ENCODE measurements around the gene UCHL3. TPM values are rescaled to one million over a fixed set of nuclear protein-coding genes. Genes with fewer than 3 reads are reported as not detected.

Gene UCHL3
- total and polyA plus RNA-seq, 2 of the 8 experiments (the other 6 are each of a cell fraction or from before 2014, with no cell fraction given), result 33.0 to 61.1 TPM

DNA sequence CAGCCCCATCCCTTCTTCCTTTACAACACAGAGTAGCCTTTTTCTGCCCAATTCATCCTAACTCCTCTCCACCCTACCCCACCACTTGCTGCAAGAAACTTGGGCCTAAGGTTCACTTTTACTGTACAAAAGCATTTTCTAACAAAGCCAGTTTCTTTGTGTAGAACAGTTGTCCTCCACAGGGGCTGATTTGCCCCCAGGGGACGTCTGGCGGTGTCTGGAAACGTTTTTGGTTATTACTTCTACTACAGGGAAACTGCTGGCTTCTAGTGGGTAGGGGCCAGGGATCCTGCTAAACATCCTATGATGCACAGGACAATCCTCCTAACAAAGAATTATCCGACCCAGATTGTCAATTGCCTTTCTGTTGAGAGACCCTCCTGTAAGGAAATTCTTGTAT lies 79.2 kb downstream of the UCHL3 start:
- no peak overlapping the region for H3K4me3 ChIP-seq (ENCODE audit: extremely low read depth in 1 of 4, insufficient read depth in 2 of 4, low read depth in 3 of 4, low read length in 4 of 4)
- POLR2A ChIA-PET (ENCODE audit: partially characterized antibody), result no interaction called here
- 96% methylated on average over 4 of the region's 4 CpGs; no CpG with 5 or more reads in 1 of the 2 experiments for WGBS, 2 experiments (ENCODE audit: extremely low coverage in 1 of 2, insufficient coverage in 1 of 2, insufficient read length in 1 of 2, insufficient replicate concordance in 2 of 2, low coverage in 1 of 2, low lambda C conversion rate in 2 of 2, missing lambda C conversion rate in 1 of 2)
- no peaks in the 10 kb centered on the region for H3K9me3 ChIP-seq (ENCODE audit: insufficient read depth in 2 of 2, low read depth in 1 of 2, low read length in 1 of 2)
- H3K23me2 ChIP-seq (ENCODE audit: low read depth, low read length), result no peaks in the 10 kb centered on the region
- no peak overlapping the region for H2AK5ac ChIP-seq (ENCODE audit: low read depth, low read length)
- no peak overlapping the region for H3K27ac ChIP-seq (ENCODE audit: low read depth, low read length)
- no peak overlapping the region for H2BK15ac ChIP-seq (ENCODE audit: low read length)
- H2BK120ac ChIP-seq (replicated peaks; ENCODE audit: low read depth, low read length), result no peak overlapping the region
- no peaks in the 10 kb centered on the region for H3K79me1 ChIP-seq (ENCODE audit: low read depth, low read length)
- no peak overlapping the region for H3K14ac ChIP-seq (ENCODE audit: insufficient read length)
- no peak overlapping the region for H3K56ac ChIP-seq (replicated peaks; ENCODE audit: insufficient read length, low read depth, low read length)
- H4K20me1 ChIP-seq (replicated peaks in 1 of 2; ENCODE audit: control insufficient read depth in 1 of 2, insufficient read depth in 2 of 2, low read length in 2 of 2), result no peaks in the 10 kb centered on the region
- H3K4ac ChIP-seq (replicated peaks; ENCODE audit: insufficient read length, low read depth, low read length), result no peak overlapping the region
- no peak overlapping the region for H2AFZ ChIP-seq (ENCODE audit: low read length)
- no peaks in the 10 kb centered on the region for H3K79me2 ChIP-seq (ENCODE audit: control insufficient read depth in 1 of 2, insufficient read depth in 2 of 2, low read length in 2 of 2)
- no peaks in the 10 kb centered on the region for H3K36me3 ChIP-seq (ENCODE audit: control insufficient read depth in 2 of 4, insufficient read depth in 4 of 4, low read length in 3 of 4)
- H3K27me3 ChIP-seq (replicated peaks in 1 of 4; ENCODE audit: control insufficient read depth in 3 of 4, extremely low read depth in 1 of 4, insufficient read depth in 3 of 4, low read length in 3 of 4), result no peaks in the 10 kb centered on the region
- no peak overlapping the region for H4K91ac ChIP-seq (replicated peaks; ENCODE audit: insufficient read length, low read length)
- H3K23ac ChIP-seq (ENCODE audit: insufficient read length), result no peak overlapping the region
- H2BK5ac ChIP-seq (ENCODE audit: low read depth, low read length), result no peak overlapping the region
- CTCF ChIA-PET (ENCODE audit: partially characterized antibody), result no interaction called here
- H3K4me2 ChIP-seq (ENCODE audit: insufficient read depth in 1 of 2, low read depth in 2 of 2, low read length in 2 of 2), result no peak overlapping the region
- no peak overlapping the region for H2BK20ac ChIP-seq (ENCODE audit: low read length)
- H3K18ac ChIP-seq (ENCODE audit: extremely low read depth, low read length), result no peak overlapping the region
- H4K8ac ChIP-seq (ENCODE audit: extremely low read depth, insufficient read depth, low read length), result no peak overlapping the region
- no peak overlapping the region for H4K5ac ChIP-seq (ENCODE audit: insufficient read length, low read depth, low read length)
- H3K4me1 ChIP-seq (replicated peaks in 1 of 4; ENCODE audit: control insufficient read depth in 3 of 4, insufficient read depth in 4 of 4, low read length in 3 of 4), result no peaks in the 10 kb centered on the region
- DNase-seq (ENCODE audit: low read depth in 1 of 2, low spot score in 2 of 2) (no peak), FAIRE-seq (no peak)
- H3K9ac ChIP-seq (replicated peaks in 1 of 4; ENCODE audit: extremely low read depth in 1 of 4, low read depth in 3 of 4, low read length in 3 of 4), result no peak overlapping the region
- H2BK12ac ChIP-seq (ENCODE audit: low read depth, low read length), result no peak overlapping the region
- no peak for TF ChIP-seq NRF1 (IDR thresholded peaks at IDR 0.05; ENCODE audit: low read depth, low read length)
- no peak for TF ChIP-seq ATF3 (IDR thresholded peaks at IDR 0.05; ENCODE audit: insufficient read depth, low read depth, low read length)
- TF ChIP-seq ZNF274 (IDR thresholded peaks at IDR 0.05; ENCODE audit: borderline replicate concordance, extremely low read depth, low read length), result no peak
- no peak for TF ChIP-seq SUZ12 (IDR thresholded peaks at IDR 0.05; ENCODE audit: low read length)
- no peak for TF ChIP-seq CBX5 (IDR thresholded peaks at IDR 0.05; ENCODE audit: low read depth, low read length)
- TF ChIP-seq CHD1 (IDR thresholded peaks at IDR 0.05; ENCODE audit: low read depth, low read length), result no peak
- TF ChIP-seq TBP (IDR thresholded peaks at IDR 0.05; ENCODE audit: low read depth, low read length), result no peak
- TF ChIP-seq KDM1A (IDR thresholded peaks at IDR 0.05; ENCODE audit: borderline replicate concordance, low read length), result no peak
- no peak for TF ChIP-seq TAF1 (IDR thresholded peaks at IDR 0.05; ENCODE audit: low read depth, low read length)
- TF ChIP-seq PHF8 (conservative IDR thresholded peaks at IDR 0.05; ENCODE audit: low read depth, low read length), result no peak
- no peak for TF ChIP-seq BACH1 (IDR thresholded peaks at IDR 0.05; ENCODE audit: low read length)
- no peak for TF ChIP-seq CHD2 (IDR thresholded peaks at IDR 0.05; ENCODE audit: low read length)
- no peak for TF ChIP-seq SIN3A (conservative IDR thresholded peaks at IDR 0.05 in 1 of 2, IDR thresholded peaks at IDR 0.05 in 1 of 2; ENCODE audit: low read depth in 1 of 2, low read length in 2 of 2)
- no peak for TF ChIP-seq CEBPB (IDR thresholded peaks at IDR 0.05; ENCODE audit: low read depth, low read length)

All from H1 (cell line).